ENCODE results near the gene ARID1B. TPM values are rescaled to one million over a fixed set of nuclear protein-coding genes. Genes with fewer than 3 reads are reported as not detected.

The ARID1B gene
- total RNA-seq, 1 experiment from 2014 or later, result 24.2 TPM

- no peak for DNase-seq
- no peak overlapping the region for H3K4me2 ChIP-seq (ENCODE audit: low read length)
- no peak overlapping the region for H3K4me3 ChIP-seq (ENCODE audit: low read length)
- no peak overlapping the region for H3K27ac ChIP-seq (ENCODE audit: low read length)
- ATAC-seq, result no peak
- ChIA-PET CTCF (no interaction called here), POLR2A (ENCODE audit: unreplicated experiment) (no interaction called here)
- H3K4me1 ChIP-seq (ENCODE audit: insufficient read depth, low read length), result peaks cover 10% of the 10 kb centered on the region
- no peak for TF ChIP-seq EZH2phosphoT487 (IDR thresholded peaks at IDR 0.05; ENCODE audit: borderline replicate concordance, low read length)
- no peak for TF ChIP-seq CTCF (conservative IDR thresholded peaks at IDR 0.05; ENCODE audit: low read depth, low read length)
- TF ChIP-seq EZH2 (IDR thresholded peaks at IDR 0.05; ENCODE audit: low read length, unreplicated experiment), result no peak
- H3K9ac ChIP-seq (ENCODE audit: low read length), result no peak overlapping the region
- H3F3A ChIP-seq (ENCODE audit: low read length, unreplicated experiment), result no peaks in the 10 kb centered on the region
- no peaks in the 10 kb centered on the region for H4K20me1 ChIP-seq (ENCODE audit: low read length)
- no peaks in the 10 kb centered on the region for H3K9me2 ChIP-seq (replicated peaks; ENCODE audit: low read length)
- peaks cover 6% of the 10 kb centered on the region for H3K79me2 ChIP-seq (ENCODE audit: low read length)
- H3K27me3 ChIP-seq (ENCODE audit: low read length), result no peaks in the 10 kb centered on the region
- no TSS peak for BruUV-seq (replicated peaks)
- intact Hi-C loops (cut with micrococcal nuclease), result no loop called here
- H3K36me3 ChIP-seq (ENCODE audit: low read depth, low read length), result no peaks in the 10 kb centered on the region
- no peak overlapping the region for H2AFZ ChIP-seq (ENCODE audit: low read length)
- no peaks in the 10 kb centered on the region for H3K9me3 ChIP-seq (ENCODE audit: low read length)
Measured at GRCh38 chr6:156771047-156771446, 6.1 kb upstream of the ARID1B start.

GRCh38 chr6:156771761-156772160, 5.4 kb upstream of the ARID1B start:
- no peaks in the 10 kb centered on the region for H3F3A ChIP-seq (ENCODE audit: low read length, unreplicated experiment)
- no peaks in the 10 kb centered on the region for H4K20me1 ChIP-seq (ENCODE audit: low read length)
- POLR2A ChIA-PET (ENCODE audit: unreplicated experiment), result no interaction called here
- H3K4me1 ChIP-seq (ENCODE audit: insufficient read depth, low read length), result peaks cover 14% of the 10 kb centered on the region
- intact Hi-C loops (cut with micrococcal nuclease), result no loop called here
- CTCF ChIA-PET, result no interaction called here
- no peak overlapping the region for H3K4me3 ChIP-seq (ENCODE audit: low read length)
- H2AFZ ChIP-seq (ENCODE audit: low read length), result no peak overlapping the region
- H3K27me3 ChIP-seq (ENCODE audit: low read length), result no peaks in the 10 kb centered on the region
- no peaks in the 10 kb centered on the region for H3K36me3 ChIP-seq (ENCODE audit: low read depth, low read length)
- no peak overlapping the region for H3K27ac ChIP-seq (ENCODE audit: low read length)
- TF ChIP-seq CTCF (conservative IDR thresholded peaks at IDR 0.05; ENCODE audit: low read depth, low read length), result no peak
- TF ChIP-seq EZH2phosphoT487 (IDR thresholded peaks at IDR 0.05; ENCODE audit: borderline replicate concordance, low read length), result no peak
- TF ChIP-seq EZH2 (IDR thresholded peaks at IDR 0.05; ENCODE audit: low read length, unreplicated experiment), result no peak
- ATAC-seq (no peak), DNase-seq (no peak)
- no peaks in the 10 kb centered on the region for H3K9me2 ChIP-seq (replicated peaks; ENCODE audit: low read length)
- BruUV-seq (replicated peaks), result no TSS peak
- H3K9ac ChIP-seq (ENCODE audit: low read length), result no peak overlapping the region
- no peak overlapping the region for H3K4me2 ChIP-seq (ENCODE audit: low read length)
- peaks cover 12% of the 10 kb centered on the region for H3K79me2 ChIP-seq (ENCODE audit: low read length)
- H3K9me3 ChIP-seq (ENCODE audit: low read length), result no peaks in the 10 kb centered on the region

- ChIA-PET POLR2A (ENCODE audit: unreplicated experiment) (no interaction called here), CTCF (no interaction called here)
- peaks cover 19% of the 10 kb centered on the region for H3K79me2 ChIP-seq (ENCODE audit: low read length)
- peaks cover 14% of the 10 kb centered on the region for H3K4me1 ChIP-seq (ENCODE audit: insufficient read depth, low read length)
- H3K27me3 ChIP-seq (ENCODE audit: low read length), result no peaks in the 10 kb centered on the region
- H3K9me2 ChIP-seq (replicated peaks; ENCODE audit: low read length), result no peaks in the 10 kb centered on the region
- no peak overlapping the region for H3K9ac ChIP-seq (ENCODE audit: low read length)
- H3K9me3 ChIP-seq (ENCODE audit: low read length), result no peaks in the 10 kb centered on the region
- no peaks in the 10 kb centered on the region for H3F3A ChIP-seq (ENCODE audit: low read length, unreplicated experiment)
- no peak overlapping the region for H3K27ac ChIP-seq (ENCODE audit: low read length)
- TF ChIP-seq CTCF (conservative IDR thresholded peaks at IDR 0.05; ENCODE audit: low read depth, low read length) (no peak), EZH2phosphoT487 (IDR thresholded peaks at IDR 0.05; ENCODE audit: borderline replicate concordance, low read length) (no peak), EZH2 (IDR thresholded peaks at IDR 0.05; ENCODE audit: low read length, unreplicated experiment) (no peak)
- BruUV-seq (replicated peaks), result no TSS peak
- no peak overlapping the region for H2AFZ ChIP-seq (ENCODE audit: low read length)
- DNase-seq (no peak), ATAC-seq (no peak)
- intact Hi-C loops (cut with micrococcal nuclease), result no loop called here
- no peaks in the 10 kb centered on the region for H3K36me3 ChIP-seq (ENCODE audit: low read depth, low read length)
- H4K20me1 ChIP-seq (ENCODE audit: low read length), result no peaks in the 10 kb centered on the region
- no peak overlapping the region for H3K4me2 ChIP-seq (ENCODE audit: low read length)
- no peak overlapping the region for H3K4me3 ChIP-seq (ENCODE audit: low read length)
Measured at GRCh38 chr6:156773476-156773875, 3.7 kb upstream of the ARID1B start.
